Activated T-helper 1 cell treated with anti-CD3 and anti-CD28 coated beads, Interleukin-12 subunit alpha, Interleukin-12 subunit beta, Interleukin-2, Interleukin-4 antibody, amounts not matched to agents 30 ng/mL and 10 ng/mL and 1 ng/mL, durations not matched to agents 14 hours and 24 hours and 36 hours (primary cell): ENCODE results near the gene TRPV3. TPM values are rescaled to one million over a fixed set of nuclear protein-coding genes. Genes with fewer than 3 reads are reported as not detected.

Experiments used
- DNase-seq: peaks from one replicate; pipeline ENCODE4 v3.0.0; 2021; ENCODE audit warnings: low spot score
- H3K27ac Mint-ChIP-seq: one replicate; pipeline ENCODE4 v1.8.0; 2021; ENCODE audit warnings: mild to moderate bottlenecking, mixed read lengths
- H3K27me3 Mint-ChIP-seq: one replicate; pipeline ENCODE4 v1.8.0; 2022; ENCODE audit warnings: mild to moderate bottlenecking, moderate library complexity, mixed read lengths; ENCODE audit not compliant: insufficient read depth
- H3K36me3 Mint-ChIP-seq: one replicate; pipeline ENCODE4 v1.8.0; 2021; ENCODE audit warnings: low read depth, mixed read lengths
- H3K4me1 Mint-ChIP-seq: one replicate; pipeline ENCODE4 v1.8.0; 2021; ENCODE audit warnings: low read depth, mixed read lengths
- H3K4me3 Mint-ChIP-seq: one replicate; pipeline ENCODE4 v1.8.0; 2021; ENCODE audit warnings: mild to moderate bottlenecking, moderate library complexity, mixed read lengths
- H3K9me3 Mint-ChIP-seq: one replicate; pipeline ENCODE4 v1.8.0; 2021; ENCODE audit warnings: mixed read lengths
- intact Hi-C: fragments of 100-400 bp; cut with micrococcal nuclease; formaldehyde crosslinking; loops from one replicate; pipeline ENCODE4 v1.15.1; 2024
- total RNA-seq: library from RNA; stranded (reverse); gene quantifications from 2 replicates; pipeline ENCODE4 v1.2.3, GENCODE V29; 2022

TRPV3 gene
- total RNA-seq, 1 donor from 2014 or later = 0.26 TPM

- intact Hi-C loops = no loop called here
- Mint-ChIP-seq H3K4me3 (no peak overlapping the region), H3K27me3 (peaks cover 2% of the 10 kb centered on the region), H3K36me3 (no peaks in the 10 kb centered on the region), H3K4me1 (no peaks in the 10 kb centered on the region), H3K9me3 (no peaks in the 10 kb centered on the region), H3K27ac (no peak overlapping the region)
- DNase-seq = no peak
These were observed 6.4 kb downstream of the TRPV3 start for GRCh38 chr17:3551189-3551588.

- Mint-ChIP-seq H3K27me3 (peaks cover 2% of the 10 kb centered on the region), H3K27ac (no peak overlapping the region), H3K4me3 (no peak overlapping the region), H3K36me3 (no peaks in the 10 kb centered on the region), H3K9me3 (no peaks in the 10 kb centered on the region), H3K4me1 (no peaks in the 10 kb centered on the region)
- DNase-seq = no peak
- intact Hi-C loops = no loop called here
These were observed 7.9 kb downstream of the TRPV3 start for GRCh38 chr17:3549610-3550162.

- Mint-ChIP-seq H3K27me3 (peaks cover 4% of the 10 kb centered on the region), H3K9me3 (no peaks in the 10 kb centered on the region), H3K4me1 (no peaks in the 10 kb centered on the region), H3K36me3 (no peaks in the 10 kb centered on the region), H3K27ac (no peak overlapping the region), H3K4me3 (no peak overlapping the region)
- intact Hi-C loops = no loop called here
- DNase-seq = no peak
These were observed 10.0 kb downstream of the TRPV3 start for GRCh38 chr17:3547628-3548027.

GRCh38 chr17:3546997-3547396 is 10.6 kb downstream of the TRPV3 start:
- Mint-ChIP-seq H3K27me3 (peaks cover 4% of the 10 kb centered on the region), H3K27ac (no peak overlapping the region), H3K4me3 (no peak overlapping the region), H3K4me1 (no peaks in the 10 kb centered on the region), H3K9me3 (no peaks in the 10 kb centered on the region), H3K36me3 (no peaks in the 10 kb centered on the region)
- no peak for DNase-seq
- intact Hi-C loops = no loop called here

- no peaks in the 10 kb centered on the region for H3K9me3 Mint-ChIP-seq
- intact Hi-C loops = no loop called here
- H3K4me3 Mint-ChIP-seq = no peak overlapping the region
- H3K27ac Mint-ChIP-seq = no peak overlapping the region
- peaks cover 4% of the 10 kb centered on the region for H3K27me3 Mint-ChIP-seq
- H3K4me1 Mint-ChIP-seq = no peaks in the 10 kb centered on the region
- no peak for DNase-seq
- H3K36me3 Mint-ChIP-seq = no peaks in the 10 kb centered on the region
These were observed 11.1 kb downstream of the TRPV3 start for GRCh38 chr17:3546521-3546920.

- intact Hi-C loops = no loop called here
- no peak for DNase-seq
- no peak overlapping the region for H3K4me3 Mint-ChIP-seq
- no peaks in the 10 kb centered on the region for H3K36me3 Mint-ChIP-seq
- no peak overlapping the region for H3K27ac Mint-ChIP-seq
- H3K9me3 Mint-ChIP-seq = no peaks in the 10 kb centered on the region
- H3K27me3 Mint-ChIP-seq = peaks cover 2% of the 10 kb centered on the region
- no peaks in the 10 kb centered on the region for H3K4me1 Mint-ChIP-seq
These were observed 12.5 kb downstream of the TRPV3 start for GRCh38 chr17:3545151-3545550.

- intact Hi-C loops = no loop called here
- no peak for DNase-seq
- Mint-ChIP-seq H3K36me3 (no peaks in the 10 kb centered on the region), H3K27ac (no peak overlapping the region), H3K4me1 (no peaks in the 10 kb centered on the region), H3K9me3 (no peaks in the 10 kb centered on the region), H3K4me3 (no peak overlapping the region), H3K27me3 (peaks cover 2% of the 10 kb centered on the region)
These were observed 13.2 kb downstream of the TRPV3 start for GRCh38 chr17:3544365-3544764.

GRCh38 chr17:3543453-3543852 is 14.2 kb downstream of the TRPV3 start:
- intact Hi-C loops = no loop called here
- DNase-seq = no peak
- H3K36me3 Mint-ChIP-seq = no peaks in the 10 kb centered on the region
- H3K4me3 Mint-ChIP-seq = no peak overlapping the region
- no peaks in the 10 kb centered on the region for H3K9me3 Mint-ChIP-seq
- no peak overlapping the region for H3K27ac Mint-ChIP-seq
- H3K4me1 Mint-ChIP-seq = no peaks in the 10 kb centered on the region
- H3K27me3 Mint-ChIP-seq = peaks cover 3% of the 10 kb centered on the region

GRCh38 chr17:3542410-3543088 is 15.1 kb downstream of the TRPV3 start:
- Mint-ChIP-seq H3K9me3 (no peaks in the 10 kb centered on the region), H3K4me1 (no peaks in the 10 kb centered on the region), H3K27me3 (peaks cover 6% of the 10 kb centered on the region), H3K36me3 (no peaks in the 10 kb centered on the region), H3K4me3 (no peak overlapping the region), H3K27ac (no peak overlapping the region)
- no peak for DNase-seq
- intact Hi-C loops = no loop called here

GRCh38 chr17:3539881-3540540 is 17.6 kb downstream of the TRPV3 start:
- no peak for DNase-seq
- intact Hi-C loops = no loop called here
- Mint-ChIP-seq H3K36me3 (no peaks in the 10 kb centered on the region), H3K9me3 (no peaks in the 10 kb centered on the region), H3K4me1 (no peaks in the 10 kb centered on the region), H3K4me3 (no peak overlapping the region), H3K27me3 (peaks cover 11% of the 10 kb centered on the region), H3K27ac (no peak overlapping the region)

- intact Hi-C loops = no loop called here
- Mint-ChIP-seq H3K27me3 (peaks cover 15% of the 10 kb centered on the region), H3K27ac (no peak overlapping the region), H3K9me3 (no peaks in the 10 kb centered on the region), H3K36me3 (no peaks in the 10 kb centered on the region), H3K4me3 (no peak overlapping the region), H3K4me1 (no peaks in the 10 kb centered on the region)
- DNase-seq = no peak
These were observed 20.9 kb downstream of the TRPV3 start for GRCh38 chr17:3536716-3537115.

- Mint-ChIP-seq H3K27me3 (peaks cover 15% of the 10 kb centered on the region), H3K9me3 (no peaks in the 10 kb centered on the region), H3K4me1 (no peaks in the 10 kb centered on the region), H3K36me3 (no peaks in the 10 kb centered on the region), H3K4me3 (no peak overlapping the region), H3K27ac (no peak overlapping the region)
- intact Hi-C loops = no loop called here
- DNase-seq = peak; percentile 25
These were observed 22.2 kb downstream of the TRPV3 start for GRCh38 chr17:3535253-3535995.

GRCh38 chr17:3534881-3535252 is 22.7 kb downstream of the TRPV3 start:
- Mint-ChIP-seq H3K36me3 (no peaks in the 10 kb centered on the region), H3K27me3 (peaks cover 15% of the 10 kb centered on the region), H3K27ac (no peak overlapping the region), H3K4me1 (no peaks in the 10 kb centered on the region), H3K9me3 (no peaks in the 10 kb centered on the region), H3K4me3 (no peak overlapping the region)
- intact Hi-C loops = no loop called here
- DNase-seq = no peak
